Endothelial cell of umbilical vein (primary cell): Measurements from ENCODE around the gene BNIPL. TPM values are rescaled to one million over a fixed set of nuclear protein-coding genes. Genes with fewer than 3 reads are reported as not detected.
A peak's percentile ranks its signal among the peaks of the same experiment; 100 is the strongest.

Experiments used
- BruUV-seq: library from RNA; stranded (reverse); fragments of 400-500 nt; replicated peaks from 2 replicates; lab custom pipeline; 2021; lab: Mats Ljungman, UMichigan
- CTCF ChIA-PET: fragments of 300-600, 350-600 bp; sonication (Branson Sonifier 250); formaldehyde crosslinking; loops from one replicate; lab custom pipeline; 2021; ENCODE audit warnings: antibody characterized with exemption, inconsistent platforms; lab: Charles Lee
- POLR2A ChIA-PET: fragments of 300-600, 350-600 bp; sonication (Branson Sonifier 250); formaldehyde crosslinking; loops from one replicate; lab custom pipeline; 2021; ENCODE audit warnings: antibody characterized with exemption, inconsistent platforms; lab: Charles Lee
- DNase-seq: peaks from one replicate; pipeline ENCODE4 v3.0.0-alpha.2; 2011; ENCODE audit warnings: low read depth, low spot score
- FAIRE-seq: peaks from 2 replicates; lab custom pipeline; 2011; peaks lifted over from hg19 to GRCh38; lab: Jason Lieb, UNC
- H2AFZ ChIP-seq: 2 replicates; pipeline ENCODE4 v1.6.0; 2012; ENCODE audit warnings: low read depth, low read length, control low read depth, inconsistent platforms
- H3K27ac ChIP-seq: 2 replicates; pipeline ENCODE4 v1.5.1; 2011; ENCODE audit warnings: low read depth, mild to moderate bottlenecking, control low read depth, low read length, moderate library complexity; ENCODE audit not compliant: insufficient read depth
- H3K27me3 ChIP-seq, 2 experiments: 2 replicates each; pipeline versions ENCODE4 v1.6.0 to v1.6.1; 2011; ENCODE audit warnings: low read length in 2 of 2, mixed read lengths in 1 of 2; ENCODE audit not compliant: control insufficient read depth in 2 of 2, insufficient read depth in 2 of 2
- H3K36me3 ChIP-seq, 2 experiments: 2 replicates in 1 of 2; 3 replicates in 1 of 2; pipeline ENCODE4 v1.5.1; 2011; ENCODE audit warnings: low read length in 2 of 2, mild to moderate bottlenecking in 1 of 2, moderate library complexity in 1 of 2; ENCODE audit not compliant: control insufficient read depth in 2 of 2, insufficient read depth in 2 of 2; ENCODE audit errors: extremely low read depth in 1 of 2
- H3K4me1 ChIP-seq: 3 replicates; pipeline ENCODE4 v1.5.1; 2011; ENCODE audit warnings: mild to moderate bottlenecking, low read length; ENCODE audit not compliant: control insufficient read depth, insufficient read depth; ENCODE audit errors: extremely low read depth
- H3K4me2 ChIP-seq: 2 replicates; pipeline ENCODE4 v1.6.1; 2011; ENCODE audit warnings: low read length, control low read depth, mixed read lengths; ENCODE audit not compliant: insufficient read depth
- H3K4me3 ChIP-seq, 3 experiments: fragments of 200-600 bp in 1 of 3; sonication (generic), shearing (Covaris generic) in 1 of 3; replicated peaks in 1 of 3; 2 replicates each; pipeline ENCODE4 v1.5.1; 2011 to 2016; ENCODE audit warnings: control low read depth in 3 of 3, low read length in 3 of 3, mild to moderate bottlenecking in 2 of 3, inconsistent platforms in 1 of 3, low read depth in 1 of 3, moderate library complexity in 1 of 3; ENCODE audit not compliant: insufficient read depth in 1 of 3
- H3K79me2 ChIP-seq: 2 replicates; pipeline ENCODE4 v1.6.0; 2012; ENCODE audit warnings: low read length, inconsistent platforms; ENCODE audit not compliant: control insufficient read depth, insufficient read depth
- H3K9ac ChIP-seq: replicated peaks from 2 replicates; pipeline ENCODE3; 2011; ENCODE audit warnings: low read length, control low read depth; ENCODE audit not compliant: insufficient read depth; ENCODE audit errors: extremely low read depth
- H3K9me1 ChIP-seq: replicated peaks from 3 replicates; pipeline ENCODE4 v1.6.0; 2011; ENCODE audit warnings: mild to moderate bottlenecking, low read length; ENCODE audit not compliant: control insufficient read depth, insufficient read depth; ENCODE audit errors: extremely low read depth
- H3K9me3 ChIP-seq: replicated peaks from 2 replicates; pipeline ENCODE4 v1.5.1; 2012; ENCODE audit warnings: low read length, inconsistent platforms; ENCODE audit not compliant: control insufficient read depth, insufficient read depth
- H4K20me1 ChIP-seq: replicated peaks from 2 replicates; pipeline ENCODE3; 2011; ENCODE audit warnings: mild to moderate bottlenecking, low read length; ENCODE audit not compliant: control insufficient read depth, insufficient read depth; ENCODE audit errors: extremely low read depth
- CTCF ChIP-seq, 2 donors: IDR thresholded peaks; 1 replicate in 1 of 2; 2 replicates in 1 of 2; pipeline ENCODE4 v1.5.1; 2011; ENCODE audit warnings: low read length in 2 of 2, mild to moderate bottlenecking in 2 of 2, moderate library complexity in 2 of 2, control low read depth in 1 of 2, inconsistent platforms in 1 of 2, low read depth in 1 of 2; ENCODE audit not compliant: insufficient read depth in 1 of 2; ENCODE audit errors: extremely low read depth in 1 of 2
- FOS ChIP-seq: IDR thresholded peaks from 2 replicates; pipeline ENCODE4 v1.6.1; 2011; ENCODE audit warnings: mild to moderate bottlenecking, low read length, moderate library complexity, borderline replicate concordance; ENCODE audit not compliant: insufficient read depth
- JUN ChIP-seq: IDR thresholded peaks from 2 replicates; pipeline ENCODE4 v1.6.1; 2011; ENCODE audit warnings: borderline replicate concordance, low read depth; ENCODE audit not compliant: insufficient read length, insufficient read depth
- MAX ChIP-seq: IDR thresholded peaks from 2 replicates; pipeline ENCODE4 v1.6.1; 2011; ENCODE audit not compliant: insufficient read depth, insufficient read length
- MYC ChIP-seq: IDR thresholded peaks from one replicate; pipeline ENCODE4 v1.6.1; 2011; ENCODE audit warnings: mild to moderate bottlenecking, low read depth, low read length
- POLR2A ChIP-seq: IDR thresholded peaks from 2 replicates; pipeline ENCODE4 v1.6.1; 2012; ENCODE audit warnings: low read depth, mild to moderate bottlenecking, control low read depth, low read length
- POLR2AphosphoS5 ChIP-seq: IDR thresholded peaks from 2 replicates; pipeline ENCODE4 v1.6.1; 2012; ENCODE audit warnings: low read depth, mild to moderate bottlenecking, control low read depth, low read length, moderate library complexity; ENCODE audit not compliant: insufficient read depth
- dilution Hi-C: fragments of 300-500 bp; cut with MboI; formaldehyde crosslinking; loops from one replicate; pipeline ENCODE4 v1.15.0; 2019; ENCODE audit warnings: low sequenced_read_pairs; ENCODE audit not compliant: extremely low pct_ligation_motif_present
- intact Hi-C: fragments of 100-400 bp; cut with micrococcal nuclease; formaldehyde crosslinking; loops from one replicate; pipeline ENCODE4 v1.10.0; 2022
- polyA plus RNA-seq, 4 experiments: library from polyadenylated mRNA; depleted of rRNA in 3 of 4; stranded (reverse) in 3 of 4; unstranded in 1 of 4; fragments of >200 nt; gene quantifications; 2 replicates each; pipeline versions ENCODE4 v1.2.1 to v1.2.3, GENCODE V29; 2011 to 2012; ENCODE audit warnings: missing spikeins in 1 of 4
- total RNA-seq: library from RNA; stranded (reverse); gene quantifications from 2 replicates; pipeline ENCODE4 v1.2.3, GENCODE V29; 2021

BNIPL gene
- total and polyA plus RNA-seq, 2 donors (not counting 3 experiments of a cell fraction or from before 2014, with no cell fraction given) = 0.26 to 0.42 TPM

GRCh38 chr1:151050051-151050688 is 13.8 kb downstream of the BNIPL start:
- peaks cover 19 to 26% of the 10 kb centered on the region in 2 experiments for H3K36me3 ChIP-seq
- H3K4me2 ChIP-seq = no peak overlapping the region
- no peak for DNase-seq
- no peaks in the 10 kb centered on the region for H3K9me1 ChIP-seq
- H2AFZ ChIP-seq = no peak overlapping the region
- POLR2A ChIA-PET = no interaction called here
- no TSS peak for BruUV-seq
- dilution Hi-C loops (no loop called here), intact Hi-C loops (no loop called here)
- peaks cover under 1% of the 10 kb centered on the region for H4K20me1 ChIP-seq
- FAIRE-seq = peak; percentile 42
- H3K79me2 ChIP-seq = peaks cover 5% of the 10 kb centered on the region
- no peaks in the 10 kb centered on the region for H3K27me3 ChIP-seq
- no peak overlapping the region for H3K27ac ChIP-seq
- peaks cover 8% of the 10 kb centered on the region for H3K4me1 ChIP-seq
- CTCF ChIA-PET = interaction anchor here (0.7 to 1.4 kb wide), 6 partner anchors 9 to 44 kb away, joined by 3 to 6 read pairs (median 3); partner anchors contain the start of genes CDC42SE1, MINDY1 and MLLT11
- no peaks in the 10 kb centered on the region for H3K9me3 ChIP-seq
- H3K4me3 ChIP-seq = no peak overlapping the region
- TF ChIP-seq CTCF (IDR thresholded peaks at IDR 0.05; ENCODE audit: extremely low read depth in 1 of 2, insufficient read depth in 1 of 2, low read depth in 1 of 2, low read length in 2 of 2) (no peak), POLR2AphosphoS5 (peak; percentile 23)
- no peak overlapping the region for H3K9ac ChIP-seq

- Histone ChIP-seq H3K27ac (no peak overlapping the region), H3K79me2 (peaks cover 18% of the 10 kb centered on the region), H3K9me1 (no peaks in the 10 kb centered on the region), H3K36me3 (peaks cover 27 to 34% of the 10 kb centered on the region in 2 experiments), H3K4me3 (no peak overlapping the region), H3K27me3 (no peaks in the 10 kb centered on the region), H3K4me1 (peaks cover 12% of the 10 kb centered on the region), H4K20me1 (peaks cover 7% of the 10 kb centered on the region), H3K9ac (no peak overlapping the region), H3K4me2 (no peak overlapping the region), H3K9me3 (no peaks in the 10 kb centered on the region), H2AFZ (no peak overlapping the region)
- intact Hi-C loops = no loop called here
- TF ChIP-seq JUN (no peak), MAX (no peak), MYC (no peak), POLR2AphosphoS5 (no peak), FOS (no peak), POLR2A (peak; percentile 46)
- ChIA-PET POLR2A (no interaction called here), CTCF (interaction anchor here (0.7 to 1.4 kb wide), 5 partner anchors 7 to 151 kb away, joined by 3 to 5 read pairs (median 3); partner anchors contain the start of genes CDC42SE1 and MINDY1)
- TSS peak; percentile 11 for BruUV-seq
- dilution Hi-C loops = no loop called here
- no peak for DNase-seq
- no peak for FAIRE-seq
Observed at GRCh38 chr1:151051356-151052009, 15.1 kb downstream of the BNIPL start.
